Gastrocnemius medialis (tissue), 4 donors: ENCODE data around the gene ISL2. TPM values are rescaled to one million over a fixed set of nuclear protein-coding genes. Genes with fewer than 3 reads are reported as not detected.

Experiments
- ATAC-seq, 2 donors: fragments of 150-250 bp; one replicate each; pipeline ENCODE4 v1.9.1; 2016
- DNase-seq, 2 donors: peaks; one replicate each; pipeline ENCODE4 v3.0.0-alpha.2; 2019
- H3K27ac ChIP-seq, 4 donors: fragments of 200-600 bp; sonication (generic); 1 replicate in 1 of 4; 2 replicates in 3 of 4; pipeline ENCODE4 v1.5.1; 2016 to 2018; ENCODE audit warnings: mild to moderate bottlenecking in 2 of 4, moderate library complexity in 1 of 4
- H3K27me3 ChIP-seq, 3 donors: fragments of 200-600 bp; sonication (generic) in 2 of 3; 1 replicate in 1 of 3; 2 replicates in 2 of 3; pipeline versions ENCODE4 v1.5.1 to v1.6.0; 2016 to 2019; ENCODE audit warnings: mild to moderate bottlenecking in 1 of 3, moderate library complexity in 1 of 3
- H3K36me3 ChIP-seq, 2 donors: fragments of 200-600 bp; sonication (generic) in 1 of 2; one replicate each; pipeline ENCODE4 v1.5.1; 2017 to 2018
- H3K4me1 ChIP-seq, 2 donors: fragments of 200-600 bp; sonication (generic) in 1 of 2; one replicate each; pipeline ENCODE4 v1.5.1; 2016 to 2017; ENCODE audit warnings: mild to moderate bottlenecking in 2 of 2
- H3K4me3 ChIP-seq, 4 donors: fragments of 200-600 bp; sonication (generic) in 3 of 4; 1 replicate in 1 of 4; 2 replicates in 3 of 4; pipeline ENCODE4 v1.5.1; 2016 to 2019; ENCODE audit warnings: mild to moderate bottlenecking in 2 of 4
- H3K9me3 ChIP-seq, 3 donors: fragments of 200-600 bp; sonication (generic) in 2 of 3; 1 replicate in 1 of 3; 2 replicates in 2 of 3; pipeline ENCODE4 v1.5.1; 2016 to 2019
- CTCF ChIP-seq, 5 experiments: fragments of 450-650 bp in 3 of 5; fragments of 200-600 bp in 2 of 5; sonication (generic) in 2 of 5; IDR thresholded peaks in 4 of 5; conservative IDR thresholded peaks in 1 of 5; 1 replicate in 4 of 5; 2 replicates in 1 of 5; pipeline ENCODE4 v1.5.1; 2016 to 2019; ENCODE audit warnings: antibody characterized with exemption in 5 of 5, mild to moderate bottlenecking in 3 of 5, moderate library complexity in 3 of 5
- POLR2A ChIP-seq, 2 donors: fragments of 450-650 bp; IDR thresholded peaks; one replicate each; pipeline ENCODE4 v1.6.1; 2017; ENCODE audit warnings: antibody characterized with exemption in 2 of 2, mild to moderate bottlenecking in 2 of 2, moderate library complexity in 2 of 2
- in situ Hi-C, 4 donors: fragments of 200-750 bp; cut with MboI; loops; one replicate each; pipeline versions ENCODE4 v1.15.0 to v1.8.0; 2017; ENCODE audit warnings: low sequenced_read_pairs in 4 of 4
- intact Hi-C: fragments of 100-400 bp; cut with DNase I; formaldehyde crosslinking; loops from one replicate; pipeline ENCODE4 v1.15.1; 2023; ENCODE audit warnings: low total_unique reads
- total RNA-seq, 4 donors: library from RNA; depleted of rRNA; stranded (reverse); fragments of >200 nt; gene quantifications; one replicate each; pipeline versions ENCODE4 v1.1.0 to v1.2.3, GENCODE V29; 2016

ISL2 gene
- total RNA-seq, 4 donors from 2014 or later, result not detected

GRCh38 chr15:76345583-76345879 is 9.0 kb downstream of the ISL2 start:
- no peak overlapping the region for H3K27ac ChIP-seq
- ATAC-seq, result no peak
- intact Hi-C loops (no loop called here), in situ Hi-C loops (loop anchor here in 1 of 4 donors (25.0 kb wide), 1 partner anchor 158 kb away; no protein-coding TSS in a partner anchor)
- TF ChIP-seq POLR2A (IDR thresholded peaks at IDR 0.05) (no peak), CTCF (IDR thresholded peaks at IDR 0.05 in 4 of 5, conservative IDR thresholded peaks at IDR 0.05 in 1 of 5) (no peak)
- peaks cover 78 to 88% (median 88%) of the 10 kb centered on the region in 3 donors for H3K27me3 ChIP-seq
- H3K4me1 ChIP-seq, result peaks cover 24 to 27% of the 10 kb centered on the region in 2 donors
- H3K36me3 ChIP-seq, result peaks cover 0 to 2% of the 10 kb centered on the region in 2 donors
- H3K4me3 ChIP-seq, result no peak overlapping the region
- no peak for DNase-seq
- no peaks in the 10 kb centered on the region for H3K9me3 ChIP-seq

GRCh38 chr15:76345880-76346668 is 9.5 kb downstream of the ISL2 start:
- Histone ChIP-seq H3K4me1 (peaks cover 18 to 21% of the 10 kb centered on the region in 2 donors), H3K9me3 (no peaks in the 10 kb centered on the region), H3K36me3 (peaks cover 0 to 2% of the 10 kb centered on the region in 2 donors), H3K4me3 (peak overlapping the region; percentile 0 to 57 (median 38)), H3K27ac (no peak overlapping the region), H3K27me3 (peaks cover 72 to 83% (median 82%) of the 10 kb centered on the region in 3 donors)
- intact Hi-C loops, result no loop called here
- no peak for TF ChIP-seq POLR2A (IDR thresholded peaks at IDR 0.05)
- TF ChIP-seq CTCF (IDR thresholded peaks at IDR 0.05 in 4 of 5, conservative IDR thresholded peaks at IDR 0.05 in 1 of 5), result no peak
- ATAC-seq (no peak), DNase-seq (no peak)
- in situ Hi-C loops, result loop anchor here in 1 of 4 donors (25.0 kb wide), 1 partner anchor 159 kb away; no protein-coding TSS in a partner anchor

GRCh38 chr15:76346669-76347481 is 10.3 kb downstream of the ISL2 start:
- H3K27me3 ChIP-seq, result peaks cover 64 to 77% (median 74%) of the 10 kb centered on the region in 3 donors
- H3K9me3 ChIP-seq, result no peaks in the 10 kb centered on the region
- H3K27ac ChIP-seq, result no peak overlapping the region
- TF ChIP-seq POLR2A (IDR thresholded peaks at IDR 0.05), result no peak
- TF ChIP-seq CTCF (IDR thresholded peaks at IDR 0.05 in 4 of 5, conservative IDR thresholded peaks at IDR 0.05 in 1 of 5), result no peak
- peaks cover 12 to 13% of the 10 kb centered on the region in 2 donors for H3K4me1 ChIP-seq
- ATAC-seq (no peak), DNase-seq (no peak)
- in situ Hi-C loops (loop anchor here in 1 of 4 donors (25.0 kb wide), 1 partner anchor 160 kb away; no protein-coding TSS in a partner anchor), intact Hi-C loops (no loop called here)
- peaks cover 0 to 2% of the 10 kb centered on the region in 2 donors for H3K36me3 ChIP-seq
- peak overlapping the region; percentile 0 to 57 (median 38) for H3K4me3 ChIP-seq

GRCh38 chr15:76347482-76348055 is 11.0 kb downstream of the ISL2 start:
- no peak for ATAC-seq
- H3K36me3 ChIP-seq, result peaks cover 0 to 2% of the 10 kb centered on the region in 2 donors
- peak overlapping the region in 1 of 4 donors; percentile 57 for H3K4me3 ChIP-seq
- no peaks in the 10 kb centered on the region for H3K9me3 ChIP-seq
- TF ChIP-seq CTCF (IDR thresholded peaks at IDR 0.05 in 4 of 5, conservative IDR thresholded peaks at IDR 0.05 in 1 of 5) (no peak), POLR2A (IDR thresholded peaks at IDR 0.05) (no peak)
- H3K4me1 ChIP-seq, result peaks cover 7 to 10% of the 10 kb centered on the region in 2 donors
- intact Hi-C loops, result no loop called here
- H3K27ac ChIP-seq, result no peak overlapping the region
- in situ Hi-C loops, result loop anchor here in 1 of 4 donors (25.0 kb wide), 1 partner anchor 160 kb away; no protein-coding TSS in a partner anchor
- DNase-seq, result no peak
- H3K27me3 ChIP-seq, result peaks cover 57 to 70% (median 67%) of the 10 kb centered on the region in 3 donors
